ENCODE data around the gene HHEX.
"Not testable (repeated sequence)": the region's sequence is repeated elsewhere in the genome, so short reads cannot be mapped to it uniquely, and the experiment has no call there.

HHEX gene

DNA sequence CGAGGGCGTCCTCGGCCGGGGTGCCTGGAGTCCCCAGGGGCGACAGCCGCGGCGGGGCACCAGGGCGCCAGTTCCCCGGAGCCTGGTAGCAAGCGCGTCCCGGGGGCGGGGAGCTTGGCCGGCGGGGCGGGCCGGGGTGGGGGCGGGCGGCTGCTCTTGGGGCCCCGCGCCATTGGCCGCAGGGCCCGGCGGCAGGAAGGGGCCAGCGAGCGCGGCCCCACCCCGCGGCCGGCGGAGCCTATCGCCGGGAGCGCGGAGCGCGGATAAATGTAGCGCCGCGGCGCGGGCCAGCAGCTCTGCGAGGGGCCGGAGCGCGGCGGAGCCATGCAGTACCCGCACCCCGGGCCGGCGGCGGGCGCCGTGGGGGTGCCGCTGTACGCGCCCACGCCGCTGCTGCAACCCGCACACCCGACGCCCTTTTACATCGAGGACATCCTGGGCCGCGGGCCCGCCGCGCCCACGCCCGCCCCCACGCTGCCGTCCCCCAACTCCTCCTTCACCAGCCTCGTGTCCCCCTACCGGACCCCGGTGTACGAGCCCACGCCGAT is at the start of gene HHEX:
Gene HHEX, plus strand, starts transcription at position 293 of the 548 bp plus-strand sequence. Its CDS starts 32 bp downstream, at position 325.
- DNase-seq (ENCODE audit: low spot score), result no peak

DNA sequence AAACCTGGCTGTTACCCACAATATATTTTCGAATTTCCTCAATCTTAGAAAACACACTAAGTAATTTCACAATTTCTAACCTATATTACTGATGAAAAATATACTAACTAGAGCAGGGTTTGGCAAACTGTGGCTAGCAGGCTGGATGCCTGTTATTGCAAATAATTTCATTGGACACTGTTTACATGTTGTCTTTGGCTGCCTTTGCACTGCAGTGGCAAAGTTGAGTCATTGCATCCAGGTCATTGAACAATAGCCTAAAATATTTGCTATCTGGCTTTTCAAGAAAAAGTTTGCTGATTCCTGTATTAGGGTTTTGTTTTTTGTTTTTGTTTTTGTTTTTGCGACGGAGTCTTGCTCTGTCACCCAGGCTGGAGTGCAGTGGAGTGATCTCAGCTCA is 49.6 kb upstream of the HHEX start:
- DNase-seq (ENCODE audit: low spot score), result no peak

DNA sequence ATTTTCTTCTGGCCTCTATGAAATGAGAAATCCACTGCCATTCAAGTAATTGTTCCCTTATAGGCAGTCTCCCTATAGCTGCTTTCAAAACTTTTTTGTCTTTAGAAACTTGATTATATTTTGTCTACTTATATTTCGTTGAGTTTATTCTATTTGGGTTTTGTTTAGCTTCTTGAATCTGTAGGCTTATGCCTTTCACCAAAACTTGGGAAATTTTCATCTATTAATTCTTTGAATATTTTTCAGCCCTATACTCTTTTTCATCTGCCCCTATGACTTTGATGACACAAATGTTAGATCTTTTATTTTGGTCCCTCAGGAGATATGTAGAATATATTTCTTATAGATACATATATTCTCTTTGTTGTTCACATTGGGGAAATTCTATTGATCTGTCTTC is 48.3 kb upstream of the HHEX start:
- DNase-seq (ENCODE audit: low spot score), result no peak

DNA sequence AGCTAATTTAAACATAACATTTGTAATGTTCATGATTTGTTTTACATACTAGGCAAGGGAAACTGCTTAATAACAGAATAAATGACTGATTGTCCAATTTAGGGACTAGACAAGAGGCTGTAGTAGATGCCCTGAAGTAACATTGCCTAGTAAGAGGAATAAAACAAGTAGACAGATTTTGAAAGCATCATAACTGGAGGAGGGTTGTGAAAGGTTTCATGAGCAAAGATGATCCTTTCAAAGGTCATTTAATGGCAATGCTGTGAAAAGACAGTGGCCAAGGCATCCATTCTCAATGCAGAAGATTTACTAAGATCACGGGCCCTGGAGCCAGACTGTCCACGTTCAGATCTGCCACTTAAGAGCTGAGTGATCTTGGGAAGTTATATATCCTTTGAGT is 44.8 kb upstream of the HHEX start:
- DNase-seq (ENCODE audit: low spot score), result no peak

DNA sequence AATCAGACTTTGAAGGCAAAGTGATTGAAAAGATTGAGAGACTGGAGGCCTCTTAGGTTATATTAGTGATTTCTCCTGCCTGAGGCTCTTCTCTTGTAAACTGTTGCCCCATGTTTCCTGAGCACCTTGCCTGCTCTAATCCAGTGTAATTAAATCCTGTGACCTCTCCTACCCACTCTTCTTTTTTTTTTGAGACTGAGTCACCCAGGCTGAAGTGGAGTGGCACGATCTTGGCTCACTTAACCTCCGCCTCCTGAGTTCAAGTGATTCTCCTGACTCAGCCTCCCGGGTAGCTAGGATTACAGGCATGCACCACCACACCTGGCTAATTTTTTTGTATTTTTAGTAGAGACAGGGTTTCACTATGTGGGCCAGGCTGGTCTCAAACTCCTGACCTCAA is 38.9 kb upstream of the HHEX start:
- not testable (repeated sequence) for DNase-seq (ENCODE audit: low spot score)

DNA sequence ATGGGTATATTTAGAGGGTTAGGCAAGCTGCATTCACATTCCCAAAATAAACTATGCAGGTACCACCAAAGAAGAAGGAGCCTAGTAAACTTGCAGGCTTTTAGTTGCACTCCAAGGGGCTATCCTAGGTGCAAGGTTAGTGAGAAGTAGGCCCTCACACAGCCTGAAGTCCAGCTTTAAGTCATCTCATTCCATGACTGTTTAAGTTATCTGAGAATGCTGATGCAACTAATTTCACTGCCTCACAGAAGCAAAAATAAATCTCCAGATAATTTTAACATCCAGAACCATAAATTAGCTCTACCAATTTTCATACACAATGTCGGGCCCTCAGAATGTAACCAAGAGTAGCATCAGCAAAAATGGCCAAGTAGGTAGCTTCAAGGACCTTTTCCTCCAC is 34.3 kb upstream of the HHEX start:
- no peak for DNase-seq (ENCODE audit: low spot score)

DNA sequence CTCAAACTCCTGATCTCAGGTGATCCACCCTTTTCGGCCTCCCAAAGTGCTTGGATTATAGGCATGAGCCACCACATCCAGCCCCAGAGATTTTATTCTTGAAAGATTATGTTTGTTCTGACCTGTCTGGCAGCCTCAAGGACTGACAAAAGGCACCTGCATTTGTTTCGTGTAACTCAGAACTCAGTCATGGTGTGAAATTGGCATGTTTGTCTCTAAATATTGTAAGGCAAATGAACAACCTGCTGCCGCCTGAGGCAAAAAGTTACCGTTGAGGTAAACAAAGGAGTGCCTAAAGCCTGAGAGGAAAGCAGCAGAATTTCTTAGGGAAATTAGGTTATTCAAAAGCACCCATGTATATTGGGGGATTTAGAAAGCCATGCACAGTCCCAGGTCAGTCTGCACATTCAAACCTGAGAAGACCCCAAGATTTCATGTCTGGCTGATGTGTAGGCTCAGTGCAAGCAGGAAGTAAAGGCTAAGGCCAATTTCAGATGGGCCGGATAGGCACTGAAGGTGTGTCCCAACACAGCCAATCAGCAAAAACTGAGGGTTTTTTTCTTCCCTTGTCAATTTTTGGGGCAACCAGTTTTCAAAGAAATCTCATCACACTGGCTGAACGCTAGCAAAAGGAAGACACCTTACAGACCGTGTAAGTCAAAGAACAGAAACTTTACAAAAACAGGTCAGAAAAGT is 33.3 kb upstream of the HHEX start:
- DNase-seq (ENCODE audit: low spot score), result no peak

DNA sequence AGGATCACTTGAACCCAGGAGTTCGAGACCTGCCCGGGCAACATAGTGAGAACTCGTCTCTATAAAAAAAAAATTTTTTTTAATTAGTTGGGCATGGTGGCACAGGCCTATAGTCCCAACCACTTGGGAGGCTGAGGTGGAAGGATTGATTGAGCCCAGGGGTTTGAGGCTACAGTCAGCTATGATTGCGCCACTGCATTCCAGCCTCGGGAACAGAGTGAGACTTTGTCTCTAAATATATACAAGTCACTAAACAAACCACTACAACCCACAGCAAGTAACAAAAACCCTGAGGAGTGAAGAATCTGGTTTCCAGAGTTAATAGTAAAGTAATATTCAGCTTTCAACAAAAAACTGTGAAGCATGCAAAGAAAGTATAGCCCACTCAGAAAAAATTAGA is 32.7 kb upstream of the HHEX start:
- DNase-seq (ENCODE audit: low spot score), result no peak

DNA sequence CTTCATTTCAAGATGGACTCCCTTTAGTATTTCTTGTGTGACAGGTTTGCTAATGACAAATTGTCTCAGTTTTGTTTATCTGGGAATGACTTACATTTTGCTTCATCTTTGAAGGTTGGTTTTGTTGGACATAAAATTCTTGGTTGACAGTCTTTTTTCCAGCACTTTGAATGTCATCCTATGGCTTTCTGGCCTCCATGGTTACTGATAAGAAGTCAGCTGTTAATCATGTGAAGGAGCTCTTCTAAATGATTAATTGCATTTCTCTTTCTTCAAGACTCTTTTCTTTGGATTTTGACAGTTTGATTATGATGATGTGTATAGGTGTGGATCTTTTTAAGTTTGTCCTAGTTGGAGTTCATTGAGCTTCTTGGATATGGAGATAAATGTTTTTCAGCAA is 26.9 kb upstream of the HHEX start:
- no peak for DNase-seq (ENCODE audit: low spot score)

DNA sequence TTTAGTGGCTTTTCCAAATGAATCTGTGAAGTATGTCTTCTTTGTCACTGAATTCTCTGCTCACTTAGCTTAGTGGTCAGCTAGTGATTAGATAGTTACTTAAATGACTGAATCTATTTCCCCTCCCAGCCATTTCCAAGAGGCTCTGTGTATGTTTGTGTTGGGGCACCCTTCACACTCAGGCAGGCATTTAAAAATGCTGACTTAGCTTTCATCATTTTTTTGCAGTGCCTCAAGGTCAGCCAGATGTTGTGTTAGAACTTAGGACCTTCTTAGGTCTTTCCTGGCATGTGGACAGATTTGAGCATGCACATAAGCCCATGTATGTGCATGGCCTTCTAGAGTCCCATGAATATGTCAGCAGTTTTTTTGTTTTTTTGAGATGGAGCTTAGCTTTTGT is 25.4 kb upstream of the HHEX start:
- DNase-seq (ENCODE audit: low spot score), result no peak

DNA sequence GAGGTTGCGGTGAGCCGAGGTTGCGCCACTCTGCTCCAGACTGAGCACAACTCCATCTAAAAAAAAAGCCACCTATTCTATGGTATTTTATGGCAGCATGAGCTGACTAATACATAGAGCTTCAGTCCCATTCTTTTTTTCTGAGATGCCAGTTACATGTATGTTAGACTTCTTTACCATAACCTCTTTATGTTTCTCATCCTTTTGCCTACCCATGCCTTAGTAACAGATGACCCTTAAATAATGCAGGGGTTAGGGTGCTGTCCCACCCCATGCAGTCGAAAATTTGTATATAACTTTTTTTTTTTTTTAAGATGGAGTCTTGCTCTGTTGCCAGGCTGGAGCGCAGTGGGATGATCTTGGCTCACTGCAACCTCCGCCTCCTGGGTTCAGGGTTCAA is 22.7 kb upstream of the HHEX start:
- no peak for DNase-seq (ENCODE audit: low spot score)

DNA sequence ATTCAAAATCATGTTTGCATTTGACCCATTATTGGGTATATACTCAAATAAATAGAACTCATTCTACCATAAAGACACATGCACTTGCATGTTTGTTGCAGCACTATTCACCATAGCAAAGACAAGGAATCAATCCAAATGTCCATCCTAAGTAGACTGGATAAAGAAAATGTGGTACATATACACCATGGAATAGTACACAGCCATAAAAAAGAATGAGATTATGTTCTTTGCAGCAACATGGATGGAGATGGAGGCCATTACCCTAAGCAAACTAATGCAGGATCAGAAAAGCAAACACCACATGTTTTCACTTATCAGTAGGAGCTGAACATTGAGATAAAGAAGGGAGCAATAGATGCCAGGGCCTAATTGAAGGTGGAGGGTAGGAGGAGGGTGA is 12.0 kb upstream of the HHEX start:
- DNase-seq (ENCODE audit: low spot score), result no peak

DNA sequence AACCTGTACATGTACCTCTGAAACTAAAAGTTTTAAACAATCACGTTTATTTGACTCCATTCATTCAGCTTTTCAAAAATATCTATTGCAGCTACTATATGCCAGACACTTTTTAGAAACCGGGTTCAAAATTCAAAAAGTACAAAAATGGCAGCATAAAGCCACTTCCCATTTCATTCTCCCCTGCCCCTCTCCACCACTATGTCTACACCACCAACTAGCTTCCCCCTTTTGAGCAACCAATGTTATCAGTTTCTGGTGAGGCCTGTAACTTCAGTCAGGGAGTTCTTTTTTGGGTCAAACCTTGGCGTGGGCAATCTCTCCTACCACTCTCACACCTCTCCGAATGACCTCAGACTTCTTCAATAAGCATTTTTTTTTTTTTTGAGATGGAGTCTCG is 11.5 kb upstream of the HHEX start:
- DNase-seq (ENCODE audit: low spot score), result no peak

DNA sequence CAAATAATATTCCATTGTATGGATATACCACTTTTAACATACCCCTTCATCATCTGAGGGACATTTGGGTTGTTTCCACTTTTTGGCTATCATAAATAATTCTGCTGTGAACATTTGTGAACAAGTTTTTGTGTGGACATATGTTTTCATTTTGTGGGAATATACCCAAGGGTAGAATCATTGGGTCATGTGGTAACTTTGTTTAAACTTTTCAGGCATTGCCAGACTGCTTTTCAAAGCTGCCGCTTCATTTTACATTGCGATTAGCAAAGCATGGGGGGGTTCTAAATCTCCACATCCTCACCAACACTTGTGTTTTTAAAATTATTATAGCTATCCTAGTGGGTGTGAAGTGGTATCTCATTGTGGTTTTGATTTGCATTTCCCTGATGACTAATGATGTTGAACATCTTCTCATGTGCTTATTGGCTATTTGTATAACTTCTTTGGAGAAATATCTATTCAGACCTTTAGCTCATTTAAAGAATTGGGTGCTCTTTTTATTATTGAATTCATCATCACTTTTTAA is 8.4 kb upstream of the HHEX start:
- no peak for DNase-seq (ENCODE audit: low spot score)

DNA sequence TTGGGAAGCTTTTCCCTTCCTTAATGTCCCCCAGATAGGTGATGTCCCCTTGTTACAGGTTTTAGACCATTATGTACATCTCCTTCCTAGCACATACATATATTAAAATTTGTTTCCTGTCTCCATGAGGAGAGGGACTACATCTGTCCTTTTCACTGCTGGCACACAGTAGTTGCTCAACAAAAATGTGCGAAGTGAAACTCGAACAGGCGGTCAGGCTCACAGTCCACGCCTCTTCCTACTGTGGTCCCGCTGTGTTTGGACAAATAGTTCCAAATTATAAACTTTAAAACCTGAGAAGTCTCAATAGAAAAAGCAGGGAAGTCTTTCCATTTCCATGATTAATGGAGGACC is 1.2 kb upstream of the HHEX start:
- no peak for DNase-seq (ENCODE audit: low spot score)

DNA sequence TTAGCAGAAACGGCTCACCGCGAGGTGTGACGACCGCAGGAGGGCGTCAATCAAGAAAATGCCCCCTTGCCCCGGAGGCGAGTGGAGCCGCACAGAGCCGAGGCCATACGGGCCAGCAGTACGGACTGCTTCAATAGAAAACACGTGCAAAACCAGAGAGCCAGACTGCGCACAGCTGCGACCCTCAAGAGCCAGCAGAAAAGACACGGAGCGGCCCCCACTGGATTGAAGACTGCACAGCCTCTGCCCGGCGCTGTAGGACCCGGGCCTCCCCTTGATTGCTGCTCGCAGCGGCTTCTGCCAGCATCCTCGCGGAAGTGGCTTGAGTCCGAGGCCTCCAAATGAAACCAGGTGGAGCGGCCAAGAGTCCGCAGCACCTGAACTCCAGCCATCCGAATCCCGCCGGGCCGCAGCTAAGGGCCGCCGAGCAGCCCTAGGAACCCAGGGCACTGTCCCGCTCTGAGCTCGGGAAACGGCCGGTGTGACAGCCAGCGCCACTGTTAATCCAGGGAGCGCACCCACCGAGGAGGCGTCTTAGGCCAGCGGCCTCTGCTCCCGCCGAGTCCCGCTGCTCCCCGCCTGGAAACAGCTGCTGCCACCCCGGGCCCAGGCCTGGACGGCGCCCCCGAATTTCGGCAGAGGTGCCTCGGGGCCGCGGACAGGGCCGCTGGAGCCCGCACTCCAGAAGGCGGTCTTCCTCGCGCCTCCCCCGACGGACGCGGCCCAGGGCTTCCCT is 660 bp upstream of the HHEX start:
- no peak for DNase-seq (ENCODE audit: low spot score)

DNA sequence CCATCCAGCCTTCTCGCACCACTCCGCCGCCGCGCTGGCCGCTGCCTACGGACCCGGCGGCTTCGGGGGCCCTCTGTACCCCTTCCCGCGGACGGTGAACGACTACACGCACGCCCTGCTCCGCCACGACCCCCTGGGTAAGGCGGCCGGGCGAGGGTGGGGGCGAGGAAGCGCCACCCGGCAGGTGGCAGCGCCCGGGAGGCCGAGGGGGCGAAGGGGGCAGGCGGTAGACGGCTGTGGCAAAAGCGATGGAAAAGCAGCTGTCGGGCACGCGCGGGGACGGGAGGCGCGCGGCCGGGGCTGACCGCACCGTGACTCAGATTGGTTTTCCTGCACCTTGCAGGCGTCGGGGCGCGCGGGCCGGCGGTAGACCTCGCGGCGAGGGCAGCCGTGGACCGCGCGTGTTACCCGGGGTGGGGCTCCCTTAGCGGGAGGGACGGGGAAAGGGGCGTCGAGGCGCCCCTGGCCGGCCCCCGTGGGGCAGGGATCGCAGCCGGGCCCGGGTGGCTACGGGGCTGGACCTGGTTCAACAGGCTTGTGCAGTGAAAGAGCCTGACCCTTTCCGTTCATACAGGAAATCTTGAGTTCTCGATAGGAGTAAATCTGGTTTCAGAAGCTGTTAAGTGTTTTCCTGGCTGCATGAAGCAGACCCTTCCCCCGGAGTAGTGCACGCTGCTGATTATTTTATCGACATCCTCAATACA is 608 bp downstream of the HHEX start:
- DNase-seq (ENCODE audit: low spot score), result peak; percentile 58

DNA sequence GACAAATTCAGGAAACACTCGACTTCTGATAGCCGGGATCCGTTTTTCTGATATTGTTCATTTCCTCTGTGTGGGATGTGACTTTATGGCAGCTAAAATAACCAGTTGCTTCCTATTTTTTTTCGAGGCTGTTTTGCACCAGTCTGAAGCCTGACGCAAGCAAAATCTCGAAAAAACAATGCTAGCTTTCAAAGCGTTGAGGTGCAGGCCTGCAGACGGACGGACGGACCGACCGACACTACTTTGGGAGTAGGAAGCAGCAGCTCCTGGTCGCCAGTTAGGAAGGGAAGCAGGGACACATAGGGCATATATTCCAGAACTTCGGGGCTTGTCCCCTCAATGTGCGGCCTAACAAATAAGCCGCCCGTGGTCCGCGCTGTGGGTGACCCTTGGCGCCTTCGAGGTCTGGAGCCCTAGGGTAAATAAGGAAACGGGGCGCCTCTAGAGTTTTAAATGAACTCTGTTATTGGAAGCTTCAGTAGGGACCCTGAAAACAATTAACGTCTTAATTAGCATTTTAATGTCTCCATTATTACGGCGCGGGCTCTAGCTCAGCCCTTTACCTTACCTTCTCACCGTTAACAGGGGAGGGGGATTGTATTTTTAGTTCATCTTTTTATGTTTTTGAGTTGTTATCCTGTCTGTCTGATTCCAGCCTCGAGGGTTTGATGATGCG is 1.3 kb downstream of the HHEX start:
- DNase-seq (ENCODE audit: low spot score), result no peak

DNA sequence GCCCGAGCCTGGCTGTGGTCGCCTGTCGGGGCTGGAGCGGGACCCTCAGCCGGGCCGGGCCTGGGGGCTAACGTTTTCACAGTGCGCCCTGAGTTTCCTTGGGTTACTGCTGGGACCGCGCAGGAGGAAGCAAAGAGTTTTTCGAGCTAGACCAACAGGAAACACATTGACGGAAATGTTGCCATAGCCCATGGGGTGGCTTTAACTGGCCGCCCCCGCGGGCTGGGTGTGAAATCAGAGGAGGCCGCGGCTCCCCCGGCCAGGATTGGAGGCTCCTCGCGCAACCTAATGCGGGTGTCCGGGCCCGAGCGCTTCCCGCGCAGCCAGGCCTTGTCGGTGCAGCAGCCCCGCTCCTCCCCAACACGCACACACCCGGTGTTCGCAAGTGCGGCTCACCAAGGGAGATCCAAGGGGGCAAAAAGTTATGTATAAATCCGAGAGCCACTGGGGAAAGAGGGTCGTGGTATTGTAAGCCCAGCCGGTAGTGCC is 1.9 kb downstream of the HHEX start:
- no peak for DNase-seq (ENCODE audit: low spot score)

DNA sequence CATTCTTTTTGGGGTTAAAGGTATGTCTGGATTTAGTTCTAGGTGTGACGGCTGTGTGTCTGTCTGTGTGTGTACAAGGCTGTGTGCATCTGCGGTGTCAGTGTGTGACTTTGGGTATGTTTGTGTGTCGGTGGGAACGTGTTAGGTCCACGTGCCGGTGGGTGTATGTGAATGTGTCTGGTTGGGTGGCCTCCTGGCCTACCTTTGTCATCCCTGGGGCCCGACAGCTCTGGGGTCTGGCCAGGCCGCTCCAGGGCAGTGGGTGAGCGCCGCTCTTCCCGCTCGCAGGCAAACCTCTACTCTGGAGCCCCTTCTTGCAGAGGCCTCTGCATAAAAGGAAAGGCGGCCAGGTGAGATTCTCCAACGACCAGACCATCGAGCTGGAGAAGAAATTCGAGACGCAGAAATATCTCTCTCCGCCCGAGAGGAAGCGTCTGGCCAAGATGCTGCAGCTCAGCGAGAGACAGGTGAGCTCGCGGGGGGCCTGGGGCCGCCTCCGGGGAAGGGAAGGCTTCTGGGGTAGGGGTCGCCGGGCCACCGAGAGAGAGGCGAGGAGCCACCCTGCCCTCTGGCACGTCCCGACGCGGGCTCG is 2.4 kb downstream of the HHEX start:
- DNase-seq (ENCODE audit: low spot score), result no peak

DNA sequence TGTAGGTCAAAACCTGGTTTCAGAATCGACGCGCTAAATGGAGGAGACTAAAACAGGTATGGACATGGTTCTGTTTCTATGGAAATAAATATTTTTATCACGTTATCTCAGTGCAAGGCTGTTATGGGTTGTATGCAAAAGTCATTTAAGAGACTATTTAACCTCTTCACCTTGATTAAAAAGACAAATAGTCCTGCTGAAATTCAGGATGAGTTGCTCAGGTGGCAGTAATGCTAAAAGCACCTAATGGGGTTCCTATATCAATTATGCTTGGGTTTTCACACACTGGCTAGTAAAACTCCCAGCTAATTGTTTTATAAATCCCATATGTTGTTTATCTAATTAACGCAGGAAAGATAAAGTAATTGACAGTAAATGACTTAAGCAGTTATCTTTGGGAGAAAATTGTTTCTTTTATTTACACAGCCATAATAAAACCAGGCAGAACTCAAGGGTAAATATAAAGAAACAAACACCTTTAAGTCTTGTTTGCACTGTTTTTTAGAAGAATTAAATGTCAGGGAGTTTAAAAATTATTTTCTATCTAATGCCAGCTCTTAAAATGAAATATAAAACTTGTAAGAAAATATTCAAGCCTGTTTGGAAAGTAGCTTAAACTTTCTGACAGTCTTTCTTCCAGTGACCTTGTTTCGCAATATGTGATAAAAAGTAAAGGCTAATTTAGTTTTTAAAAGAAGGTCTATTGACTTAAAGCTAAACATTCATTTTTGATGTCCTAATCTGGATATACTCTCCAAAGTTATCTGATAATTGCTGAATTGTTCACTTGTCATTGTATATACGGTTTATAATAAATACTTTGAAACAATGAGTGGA is 3.2 kb downstream of the HHEX start:
- no peak for DNase-seq (ENCODE audit: low spot score)
